Endothelial cell of hepatic sinusoid (primary cell): Measurements from ENCODE around the gene SPESP1.

Experiments used
- in situ Hi-C: cut with HindIII; loops from 2 replicates; pipeline ENCODE4 v1.10.0; 2017; ENCODE audit warnings: low sequenced_read_pairs

SPESP1 gene

GRCh38 chr15:68930268-68931022 is at the start of gene SPESP1:
TSS of gene SPESP1 (plus strand) at chr15:68930525. CDS start at chr15:68930654, 129 bp downstream.
- in situ Hi-C loops = no loop called here

- in situ Hi-C loops = no loop called here
Observed at GRCh38 chr15:68885070-68885469, 45.3 kb upstream of the SPESP1 start.

- in situ Hi-C loops = no loop called here
Observed at GRCh38 chr15:68887120-68887519, 43.2 kb upstream of the SPESP1 start.

- in situ Hi-C loops = no loop called here
Observed at GRCh38 chr15:68887819-68888218, 42.5 kb upstream of the SPESP1 start.

- in situ Hi-C loops = no loop called here
Observed at GRCh38 chr15:68888419-68888818, 41.9 kb upstream of the SPESP1 start.

GRCh38 chr15:68894208-68894607 is 36.1 kb upstream of the SPESP1 start:
- in situ Hi-C loops = no loop called here

GRCh38 chr15:68896178-68896577 is 34.1 kb upstream of the SPESP1 start:
- in situ Hi-C loops = loop anchor here (5.0 kb wide), 1 partner anchor 64 kb away; no protein-coding TSS in a partner anchor

- in situ Hi-C loops = loop anchor here (5.0 kb wide), 1 partner anchor 65 kb away; no protein-coding TSS in a partner anchor
Observed at GRCh38 chr15:68897016-68897415, 33.3 kb upstream of the SPESP1 start.

- in situ Hi-C loops = no loop called here
Observed at GRCh38 chr15:68900027-68900426, 30.3 kb upstream of the SPESP1 start.

GRCh38 chr15:68907396-68907923 is 22.9 kb upstream of the SPESP1 start:
- in situ Hi-C loops = no loop called here

- in situ Hi-C loops = loop anchor here (5.0 kb wide), 1 partner anchor 62 kb away; no protein-coding TSS in a partner anchor
Observed at GRCh38 chr15:68909601-68910100, 20.7 kb upstream of the SPESP1 start.

GRCh38 chr15:68910341-68910740 is 20.0 kb upstream of the SPESP1 start:
- in situ Hi-C loops = loop anchor here (5.0 kb wide), 1 partner anchor 63 kb away; no protein-coding TSS in a partner anchor

- in situ Hi-C loops = loop anchor here (5.0 kb wide), 1 partner anchor 64 kb away; no protein-coding TSS in a partner anchor
Observed at GRCh38 chr15:68910816-68911215, 19.5 kb upstream of the SPESP1 start.

GRCh38 chr15:68921926-68922325 is 8.4 kb upstream of the SPESP1 start:
- in situ Hi-C loops = no loop called here

GRCh38 chr15:68924866-68925560 is 5.3 kb upstream of the SPESP1 start:
- in situ Hi-C loops = no loop called here

- in situ Hi-C loops = no loop called here
Observed at GRCh38 chr15:68933001-68933400, 2.7 kb downstream of the SPESP1 start.

GRCh38 chr15:68934341-68934740 is 4.0 kb downstream of the SPESP1 start:
- in situ Hi-C loops = no loop called here

GRCh38 chr15:68935400-68935937 is 5.1 kb downstream of the SPESP1 start:
- in situ Hi-C loops = no loop called here

- in situ Hi-C loops = no loop called here
Observed at GRCh38 chr15:68939501-68939900, 9.2 kb downstream of the SPESP1 start.

- in situ Hi-C loops = no loop called here
Observed at GRCh38 chr15:68951813-68952212, 21.5 kb downstream of the SPESP1 start.

- in situ Hi-C loops = no loop called here
Observed at GRCh38 chr15:68957696-68958095, 27.4 kb downstream of the SPESP1 start.
